GF-D8 (cell line): ENCODE results near the gene RPL28.

Experiments used
- DNase-seq: peaks from one replicate; lab custom pipeline; 2025; lab: John Stamatoyannopoulos, UW

RPL28 gene

GRCh38 chr19:55373306-55373992 lies 12.3 kb upstream of the RPL28 start:
- DNase-seq, result no peak

GRCh38 chr19:55373993-55374757 lies 11.6 kb upstream of the RPL28 start:
- no peak for DNase-seq

GRCh38 chr19:55376241-55376933 lies 9.3 kb upstream of the RPL28 start, which contains the start of gene TMEM190:
Gene TMEM190 (plus strand): TSS chr19:55376826. CDS start chr19:55376854, 28 bp downstream.
- no peak for DNase-seq

GRCh38 chr19:55377356-55378131 lies 8.2 kb upstream of the RPL28 start:
- no peak for DNase-seq

GRCh38 chr19:55379174-55379573 lies 6.6 kb upstream of the RPL28 start:
- DNase-seq, result no peak

GRCh38 chr19:55382013-55382412 lies 3.7 kb upstream of the RPL28 start:
- DNase-seq, result no peak

- no peak for DNase-seq
Observed at GRCh38 chr19:55382522-55383054, 3.1 kb upstream of the RPL28 start.

- peak; percentile 23 for DNase-seq
Observed at GRCh38 chr19:55383279-55384130, 2.2 kb upstream of the RPL28 start.

GRCh38 chr19:55384131-55384919 lies 1.4 kb upstream of the RPL28 start, which contains the start of gene TMEM238:
Gene TMEM238 (minus strand): TSS chr19:55384292. CDS start chr19:55384259, 33 bp downstream.
- peak; percentile 22 for DNase-seq

GRCh38 chr19:55384920-55385723 lies 610 bp upstream of the RPL28 start:
- DNase-seq, result peak; percentile 88

- no peak for DNase-seq
Observed at GRCh38 chr19:55386493-55386971, 800 bp downstream of the RPL28 start.

- DNase-seq, result no peak
Observed at GRCh38 chr19:55387736-55388497, 2.2 kb downstream of the RPL28 start.

- DNase-seq, result no peak
Observed at GRCh38 chr19:55389386-55390317, 3.9 kb downstream of the RPL28 start.

GRCh38 chr19:55390461-55390880 lies 4.7 kb downstream of the RPL28 start:
- no peak for DNase-seq

GRCh38 chr19:55391191-55391670 lies 5.5 kb downstream of the RPL28 start:
- no peak for DNase-seq

GRCh38 chr19:55391702-55392615 lies 6.2 kb downstream of the RPL28 start:
- DNase-seq, result no peak
